Skeletal muscle satellite cell (primary cell): Measurements from ENCODE around the gene WHRN.

Experiments used
- H3K27me3 ChIP-seq: 2 replicates; pipeline ENCODE4 v1.7.0; 2013; ENCODE audit warnings: low read length; ENCODE audit not compliant: control insufficient read depth, insufficient read depth
- H3K36me3 ChIP-seq: 2 replicates; pipeline ENCODE4 v1.7.0; 2013; ENCODE audit warnings: mild to moderate bottlenecking, control low read depth, low read length; ENCODE audit not compliant: insufficient read depth
- H3K4me1 ChIP-seq: 2 replicates; pipeline ENCODE4 v1.7.0; 2013; ENCODE audit warnings: low read length; ENCODE audit not compliant: control insufficient read depth, insufficient read depth
- H3K4me2 ChIP-seq: 2 replicates; pipeline ENCODE4 v1.7.0; 2013; ENCODE audit warnings: mild to moderate bottlenecking, low read length
- H3K4me3 ChIP-seq: 2 replicates; pipeline ENCODE4 v1.7.0; 2013; ENCODE audit warnings: low read length
- H3K9ac ChIP-seq: 2 replicates; pipeline ENCODE4 v1.7.0; 2013; ENCODE audit warnings: mild to moderate bottlenecking, low read depth, low read length, moderate library complexity
- H3K9me3 ChIP-seq: replicated peaks from 2 replicates; pipeline ENCODE4 v1.7.0; 2013; ENCODE audit warnings: mild to moderate bottlenecking, control low read depth, low read length

WHRN gene

DNA sequence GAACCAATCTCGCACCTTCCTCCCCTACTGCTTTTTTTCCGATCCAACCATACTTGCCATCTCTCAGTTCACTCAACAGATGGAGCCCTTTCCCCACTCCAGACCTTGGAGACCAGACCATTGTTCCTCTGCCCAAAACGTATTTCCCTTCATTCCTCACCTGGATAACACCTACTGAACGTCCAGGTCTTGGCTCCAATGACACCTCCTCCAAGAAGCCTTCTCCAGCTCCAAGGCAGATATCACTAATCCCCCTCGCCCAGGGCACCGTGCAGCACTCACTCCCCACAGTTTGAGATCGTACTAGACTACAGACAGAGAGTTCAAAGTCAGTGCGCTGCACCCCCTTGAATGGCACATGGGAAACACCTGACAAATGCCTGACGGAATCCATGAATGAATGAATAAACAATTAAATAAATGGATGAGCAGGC, 70.4 kb downstream of the WHRN start:
- no peak overlapping the region for H3K9ac ChIP-seq
- H3K9me3 ChIP-seq, result no peaks in the 10 kb centered on the region
- no peak overlapping the region for H3K4me2 ChIP-seq
- no peak overlapping the region for H3K4me3 ChIP-seq
- no peaks in the 10 kb centered on the region for H3K36me3 ChIP-seq
- H3K4me1 ChIP-seq, result no peaks in the 10 kb centered on the region
- H3K27me3 ChIP-seq, result peaks cover 32% of the 10 kb centered on the region

DNA sequence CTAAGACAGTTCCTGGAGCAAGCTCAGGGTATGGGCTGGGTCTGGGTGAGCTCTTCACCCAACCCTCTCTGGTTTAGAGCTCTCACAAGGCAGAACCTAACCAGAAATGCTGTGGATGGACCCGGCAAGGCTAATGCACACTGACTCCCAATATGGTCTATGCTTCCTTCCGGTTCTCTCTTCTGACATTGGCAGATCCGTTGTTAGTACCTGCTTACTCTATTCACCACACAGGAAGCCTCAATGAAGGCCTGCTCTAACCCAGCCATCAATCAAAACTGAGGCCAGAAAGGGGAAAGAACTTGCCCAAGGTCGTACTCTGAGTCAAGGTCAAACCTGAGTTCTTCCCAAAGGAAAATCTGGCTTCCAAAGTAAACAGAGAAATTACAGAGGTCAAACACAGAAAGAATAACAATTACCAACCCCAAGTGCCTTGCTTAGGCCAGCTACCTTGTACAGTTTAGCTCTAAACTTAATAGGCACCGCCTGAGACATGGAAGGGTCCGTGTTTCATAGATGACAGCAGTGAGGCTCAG, 71.5 kb downstream of the WHRN start:
- Histone ChIP-seq H3K9ac (no peak overlapping the region), H3K4me1 (no peaks in the 10 kb centered on the region), H3K4me3 (no peak overlapping the region), H3K9me3 (no peaks in the 10 kb centered on the region), H3K36me3 (no peaks in the 10 kb centered on the region), H3K27me3 (peaks cover 42% of the 10 kb centered on the region), H3K4me2 (no peak overlapping the region)

DNA sequence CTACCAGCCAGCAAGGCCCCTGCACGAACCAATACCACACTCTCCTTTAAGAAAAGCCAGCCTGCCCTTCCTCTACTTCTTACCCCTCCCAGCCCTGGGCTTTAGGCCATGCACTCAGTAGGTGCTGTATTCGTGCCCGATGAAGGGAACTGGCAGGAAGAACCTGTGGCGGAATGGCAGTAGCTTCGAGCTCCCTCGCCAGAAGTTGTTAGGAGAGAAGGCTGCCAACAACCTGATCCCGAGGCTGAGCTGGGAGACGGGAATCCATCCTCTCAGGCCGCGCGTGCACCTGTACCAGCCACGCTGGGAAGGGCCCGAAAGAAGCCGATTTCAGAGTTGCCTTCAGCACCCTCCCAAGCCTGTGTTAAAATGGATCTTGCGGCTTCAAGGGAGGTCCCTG, 72.2 kb downstream of the WHRN start:
- Histone ChIP-seq H3K9me3 (no peaks in the 10 kb centered on the region), H3K4me1 (no peaks in the 10 kb centered on the region), H3K4me2 (no peak overlapping the region), H3K9ac (no peak overlapping the region), H3K36me3 (no peaks in the 10 kb centered on the region), H3K27me3 (peaks cover 45% of the 10 kb centered on the region), H3K4me3 (no peak overlapping the region)

DNA sequence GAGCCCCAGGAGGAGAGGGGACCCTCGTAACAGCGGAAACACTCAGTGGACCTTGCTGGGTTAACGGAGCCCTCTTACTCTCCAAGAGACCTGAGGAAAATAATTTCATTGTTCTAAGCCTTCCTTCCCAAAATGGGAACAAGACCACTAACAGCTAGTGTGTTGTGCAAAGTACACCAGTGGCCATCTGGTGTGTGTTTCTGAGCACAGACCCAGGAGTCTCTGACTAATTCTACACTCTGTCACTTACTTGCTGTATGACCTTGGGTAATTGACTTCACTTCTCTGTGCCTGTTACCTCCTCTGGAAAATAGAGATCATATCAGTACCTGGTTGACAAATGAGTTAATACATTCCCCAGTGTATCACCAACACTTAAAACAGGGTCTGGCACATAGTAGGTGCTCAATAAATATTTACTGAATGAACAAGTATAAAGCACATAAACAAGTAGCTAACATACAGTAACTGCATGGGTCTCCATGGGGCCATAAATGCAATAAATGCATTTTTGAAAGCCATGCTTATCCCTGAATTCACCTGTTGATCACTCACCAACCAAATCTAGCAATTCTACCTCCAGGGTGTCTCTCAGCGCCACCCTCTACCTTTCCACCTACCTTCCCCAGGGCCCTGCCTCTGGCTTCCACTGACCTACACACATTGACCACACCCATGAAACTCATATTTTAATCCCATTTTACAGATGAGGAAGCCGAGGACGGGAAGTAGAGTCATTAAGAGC, 72.8 kb downstream of the WHRN start:
- Histone ChIP-seq H3K4me1 (no peaks in the 10 kb centered on the region), H3K27me3 (peaks cover 49% of the 10 kb centered on the region), H3K9me3 (no peaks in the 10 kb centered on the region), H3K36me3 (no peaks in the 10 kb centered on the region), H3K4me3 (no peak overlapping the region), H3K4me2 (no peak overlapping the region), H3K9ac (no peak overlapping the region)

DNA sequence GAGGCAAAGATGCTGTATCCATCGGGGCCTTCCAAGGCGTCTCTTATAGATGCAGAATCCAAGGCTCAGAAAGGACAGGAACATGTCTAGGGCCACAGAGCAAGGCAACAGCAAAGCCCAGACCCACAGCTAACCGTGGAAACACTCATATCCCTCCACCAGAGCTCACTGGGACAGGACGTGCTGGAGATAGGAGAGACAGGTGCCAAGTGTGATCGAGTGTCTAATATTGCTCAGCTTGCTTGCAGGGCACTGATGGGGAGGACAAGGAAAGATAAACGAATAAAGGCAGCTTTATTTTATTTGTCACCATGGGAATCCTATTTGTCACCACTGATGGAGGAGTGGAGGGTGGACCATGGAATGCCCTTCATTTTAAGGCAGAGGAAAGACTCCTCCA, 73.5 kb downstream of the WHRN start:
- Histone ChIP-seq H3K36me3 (no peaks in the 10 kb centered on the region), H3K4me1 (no peaks in the 10 kb centered on the region), H3K4me3 (no peak overlapping the region)

DNA sequence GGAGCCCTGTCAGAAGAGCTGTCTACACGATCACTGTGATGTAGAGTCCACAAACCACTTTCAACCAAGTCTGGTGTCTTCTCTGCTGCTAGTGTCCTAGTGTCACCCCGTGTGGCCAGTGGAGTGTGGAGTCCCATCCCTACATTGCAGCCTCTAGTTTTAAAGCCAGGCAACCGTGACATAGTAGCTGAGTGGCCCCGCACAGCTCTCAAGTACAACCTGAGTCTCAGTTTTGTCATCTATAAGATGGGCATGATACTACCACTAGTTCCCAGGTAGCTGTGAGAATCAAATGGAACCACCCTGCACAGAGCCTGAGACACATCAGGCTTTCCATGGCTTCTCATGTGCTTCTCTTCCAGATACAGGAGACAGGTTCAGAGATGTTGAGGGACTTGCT, 74.3 kb downstream of the WHRN start:
- H3K4me2 ChIP-seq, result no peak overlapping the region

More for the DNA sequence above, 73.5 kb downstream of the WHRN start:
- no peak overlapping the region for H3K4me2 ChIP-seq
- H3K27me3 ChIP-seq, result peaks cover 53% of the 10 kb centered on the region
- no peak overlapping the region for H3K9ac ChIP-seq
- H3K9me3 ChIP-seq, result no peaks in the 10 kb centered on the region

DNA sequence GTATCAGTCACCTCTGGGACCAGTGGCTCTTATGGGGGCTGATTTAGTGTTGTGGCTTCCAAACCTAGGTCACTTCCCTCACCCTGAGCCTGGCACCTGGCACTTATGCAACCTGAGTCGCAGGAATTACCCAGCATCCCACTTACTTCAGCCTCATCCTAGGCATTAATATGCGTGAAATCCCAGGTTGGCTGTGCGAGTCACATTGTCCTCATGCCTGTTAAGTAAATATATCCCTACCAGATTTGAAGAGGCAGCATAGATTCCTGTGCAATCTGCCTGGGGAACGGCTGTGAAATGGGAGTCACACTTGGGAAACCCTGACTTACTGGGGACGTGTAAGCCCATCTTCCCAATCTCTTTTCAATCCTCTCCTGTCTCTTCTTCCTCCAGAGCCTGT, 74.8 kb downstream of the WHRN start:
- Histone ChIP-seq H3K9me3 (no peaks in the 10 kb centered on the region), H3K4me1 (no peaks in the 10 kb centered on the region), H3K4me3 (no peak overlapping the region), H3K4me2 (no peak overlapping the region), H3K27me3 (peaks cover 61% of the 10 kb centered on the region), H3K9ac (no peak overlapping the region), H3K36me3 (no peaks in the 10 kb centered on the region)

More for the DNA sequence above, 74.3 kb downstream of the WHRN start:
- H3K9ac ChIP-seq, result no peak overlapping the region
- H3K27me3 ChIP-seq, result peaks cover 56% of the 10 kb centered on the region
- H3K4me3 ChIP-seq, result no peak overlapping the region
- no peaks in the 10 kb centered on the region for H3K9me3 ChIP-seq
- H3K4me1 ChIP-seq, result no peaks in the 10 kb centered on the region
- no peaks in the 10 kb centered on the region for H3K36me3 ChIP-seq

DNA sequence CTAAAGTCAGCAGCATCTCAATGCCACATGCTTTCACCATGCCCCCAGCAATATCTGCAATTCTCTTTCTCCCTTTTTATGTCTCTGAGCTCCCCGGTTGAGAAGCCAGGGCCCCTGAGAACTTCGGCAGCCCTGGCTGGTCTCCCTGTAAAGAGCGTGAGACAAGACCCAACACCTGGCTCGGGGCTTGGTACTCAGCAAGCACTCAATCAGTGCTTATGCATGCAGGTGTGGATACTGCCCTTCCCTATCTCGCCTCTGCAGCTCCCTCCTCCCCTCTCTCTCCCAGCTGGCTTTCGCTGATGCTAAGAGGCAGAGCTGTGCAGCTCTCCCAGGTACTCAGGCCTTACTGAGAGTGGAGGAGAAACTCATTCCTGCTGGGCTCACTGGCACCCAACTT, 75.8 kb downstream of the WHRN start:
- H3K9ac ChIP-seq, result no peak overlapping the region
- no peaks in the 10 kb centered on the region for H3K36me3 ChIP-seq
- no peaks in the 10 kb centered on the region for H3K4me1 ChIP-seq
- H3K4me2 ChIP-seq, result no peak overlapping the region
- H3K27me3 ChIP-seq, result peaks cover 64% of the 10 kb centered on the region
- H3K9me3 ChIP-seq, result no peaks in the 10 kb centered on the region
- H3K4me3 ChIP-seq, result no peak overlapping the region

DNA sequence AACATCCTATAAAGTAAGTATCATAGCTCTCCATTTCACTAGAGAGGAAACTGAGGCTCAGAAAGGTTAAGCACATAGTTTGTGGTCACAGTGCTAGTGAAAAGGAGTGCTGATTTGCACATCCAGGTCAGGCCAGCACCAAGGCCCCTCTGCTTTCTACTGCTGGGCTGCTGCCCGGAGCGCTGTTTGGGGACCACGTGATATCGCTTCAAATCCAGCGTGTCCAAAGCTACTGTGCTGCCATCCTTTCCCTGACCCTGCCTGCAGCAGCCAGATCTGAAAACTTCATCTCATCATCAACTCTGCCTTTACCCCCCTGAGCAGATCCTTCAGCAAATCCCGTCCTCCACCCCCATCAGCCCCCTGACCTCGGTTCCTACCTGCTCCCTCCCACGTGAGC, 76.8 kb downstream of the WHRN start:
- no peaks in the 10 kb centered on the region for H3K36me3 ChIP-seq
- H3K4me3 ChIP-seq, result no peak overlapping the region
- no peaks in the 10 kb centered on the region for H3K9me3 ChIP-seq
- no peak overlapping the region for H3K9ac ChIP-seq
- H3K4me2 ChIP-seq, result no peak overlapping the region
- H3K4me1 ChIP-seq, result no peaks in the 10 kb centered on the region
- peaks cover 67% of the 10 kb centered on the region for H3K27me3 ChIP-seq

DNA sequence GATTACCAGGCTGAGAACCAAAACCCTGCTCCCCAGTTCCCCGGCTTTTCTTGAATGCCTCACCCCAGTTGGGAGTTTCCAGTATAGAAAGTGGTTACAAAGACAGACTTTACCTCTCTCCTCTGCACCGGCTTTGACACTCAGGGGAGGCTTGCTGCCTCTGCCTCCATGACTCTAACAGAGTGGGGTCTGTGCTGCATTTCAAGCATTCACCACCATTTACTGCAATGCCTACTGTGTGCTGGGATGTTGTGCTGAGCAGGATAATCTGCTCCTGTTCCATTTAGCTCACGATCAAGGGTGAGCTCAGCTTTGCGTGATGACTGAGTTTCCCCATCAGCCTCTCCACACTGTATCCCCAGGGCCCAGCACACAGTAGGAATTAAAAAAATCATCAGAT, 77.6 kb downstream of the WHRN start:
- Histone ChIP-seq H3K9me3 (no peaks in the 10 kb centered on the region), H3K27me3 (peaks cover 71% of the 10 kb centered on the region), H3K4me2 (no peak overlapping the region), H3K4me3 (no peak overlapping the region), H3K36me3 (no peaks in the 10 kb centered on the region), H3K9ac (no peak overlapping the region), H3K4me1 (no peaks in the 10 kb centered on the region)

DNA sequence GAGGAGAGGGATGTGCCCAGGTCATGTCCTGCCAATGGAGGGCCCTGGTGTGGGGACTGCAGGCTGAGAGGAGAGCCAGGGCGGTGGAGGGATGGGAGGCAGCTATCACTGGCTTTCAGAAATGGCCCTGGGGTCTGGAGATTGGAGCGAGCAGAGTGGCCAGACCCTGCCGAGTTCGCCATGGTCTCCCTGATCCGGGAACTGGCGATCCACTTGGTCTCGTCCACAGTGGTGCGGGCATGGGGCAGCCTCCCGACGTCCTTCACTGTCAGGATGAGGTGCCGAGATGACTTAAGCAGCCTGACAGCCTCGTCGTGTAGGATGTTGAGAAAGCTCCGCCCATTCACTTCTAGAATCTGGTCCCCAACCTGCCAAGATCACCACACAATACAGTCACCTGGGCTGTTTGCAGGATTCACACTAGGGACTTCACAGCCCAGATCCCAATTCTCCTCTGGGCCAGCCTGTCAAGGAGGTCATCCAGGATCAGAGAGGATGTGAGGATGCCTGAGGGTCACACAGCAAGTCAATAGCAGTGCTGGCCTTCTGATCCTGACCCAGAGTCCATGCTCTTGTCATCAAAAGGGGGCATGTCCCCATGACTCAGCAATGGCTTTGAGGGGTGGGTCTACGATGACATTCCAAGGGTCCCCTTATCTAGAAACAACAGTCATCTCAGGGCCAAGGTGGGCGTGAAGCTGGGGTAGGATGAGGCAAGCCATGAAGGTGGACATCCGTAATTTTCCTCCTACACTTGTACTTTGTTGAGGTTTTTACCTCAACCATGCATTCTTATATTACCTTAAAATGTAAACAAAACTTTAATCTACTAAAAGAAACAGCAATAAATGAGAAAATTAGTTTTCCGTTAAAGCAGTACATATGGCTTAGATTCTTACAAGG, 79.0 kb downstream of the WHRN start:
- H3K4me3 ChIP-seq, result no peak overlapping the region
- no peaks in the 10 kb centered on the region for H3K36me3 ChIP-seq
- H3K9ac ChIP-seq, result no peak overlapping the region
- no peaks in the 10 kb centered on the region for H3K9me3 ChIP-seq
- no peaks in the 10 kb centered on the region for H3K4me1 ChIP-seq
- H3K27me3 ChIP-seq, result peaks cover 69% of the 10 kb centered on the region
- H3K4me2 ChIP-seq, result no peak overlapping the region
